GM18505 (cell line): Measurements from ENCODE around the gene TPSB2.
"Not testable (repeated sequence)": the region's sequence is repeated elsewhere in the genome, so short reads cannot be mapped to it uniquely, and the experiment has no call there.

Experiments used
- ATAC-seq: cut with Tn5 transposase; IDR thresholded peaks from one replicate; pipeline ENCODE4 v1.9.1; 2021; ENCODE audit not compliant: unreplicated experiment
- POLR2A ChIP-seq: IDR thresholded peaks from 4 replicates; pipeline ENCODE4 v1.6.1; 2011; ENCODE audit warnings: borderline replicate concordance; ENCODE audit not compliant: insufficient read depth, insufficient read length; ENCODE audit errors: extremely low read depth

The TPSB2 gene

DNA sequence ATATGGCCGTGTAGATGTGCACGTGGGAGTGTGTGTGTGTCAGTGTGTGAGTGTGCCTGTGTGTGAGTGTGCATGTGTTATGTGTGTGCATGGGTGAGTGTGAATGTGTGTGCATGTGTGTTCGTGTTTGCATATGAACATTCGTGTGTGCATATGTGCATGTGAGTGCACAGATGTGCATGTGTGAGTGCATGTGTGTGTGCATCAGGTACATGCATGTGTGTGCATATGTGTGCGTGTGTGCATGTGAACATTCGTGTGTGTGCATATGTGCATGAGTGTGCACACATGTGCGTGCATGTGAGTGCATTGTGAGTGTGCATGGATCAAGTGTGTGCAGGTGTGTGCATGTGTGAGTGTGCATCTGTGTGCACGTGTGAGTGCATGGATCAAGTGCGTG is 8.0 kb upstream of the TPSB2 start:
- TF ChIP-seq POLR2A: no peak
- ATAC-seq: no peak

DNA sequence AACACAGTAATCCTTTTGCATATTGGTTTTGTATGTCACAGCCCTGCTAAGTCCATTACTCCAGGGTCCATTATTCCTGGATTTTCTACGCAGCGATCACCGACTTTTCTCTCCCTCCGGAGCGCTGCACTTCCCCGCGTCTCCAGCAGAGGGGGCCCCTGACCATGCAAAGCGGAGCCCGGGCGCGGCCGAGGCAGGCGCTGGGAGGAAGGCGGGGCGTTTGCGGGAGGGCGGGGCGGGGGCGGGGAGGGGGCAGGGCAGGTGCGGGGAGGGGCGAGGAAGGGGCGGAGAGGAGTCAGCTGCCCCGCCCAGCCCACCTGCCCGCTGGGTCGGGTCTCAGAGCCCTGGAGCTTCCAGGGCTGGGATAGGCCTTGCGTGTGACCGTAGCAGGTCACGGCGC is 6.7 kb upstream of the TPSB2 start:
- not testable (repeated sequence) for ATAC-seq

DNA sequence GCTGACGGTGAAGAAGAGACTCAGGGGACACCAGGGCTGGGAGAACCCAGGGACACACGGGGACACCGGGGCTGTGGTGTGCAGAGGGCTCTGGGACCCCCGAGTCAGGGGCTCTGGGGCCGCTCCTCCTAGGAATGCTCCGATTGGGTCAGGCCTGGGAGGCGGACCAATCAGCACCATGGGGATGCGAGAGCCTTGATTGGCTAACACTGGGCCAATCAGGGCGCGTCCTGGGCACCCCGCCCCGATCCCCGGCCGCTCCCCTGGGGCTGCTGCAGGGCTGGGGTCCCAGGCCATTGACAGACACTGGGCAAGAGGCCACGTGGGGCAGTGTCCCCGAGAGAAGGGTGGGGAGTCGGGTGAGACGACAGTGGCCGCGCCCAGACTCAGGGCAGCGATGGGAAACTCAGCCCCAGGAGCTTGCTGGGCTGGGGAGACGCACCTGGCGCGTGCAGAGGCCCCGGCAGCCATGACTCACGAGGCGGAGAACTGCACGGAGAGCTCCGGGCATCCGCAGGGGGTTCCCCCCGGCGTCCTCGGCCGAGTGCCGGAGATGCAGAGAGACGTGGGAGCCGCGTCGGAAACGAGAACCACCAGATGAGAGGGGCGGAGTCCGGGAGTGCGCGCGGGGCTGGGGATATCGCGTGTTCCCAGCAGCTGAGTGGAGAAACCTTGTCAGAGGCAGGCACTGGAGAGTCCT is 2.2 kb upstream of the TPSB2 start:
- ATAC-seq: not testable (repeated sequence)

DNA sequence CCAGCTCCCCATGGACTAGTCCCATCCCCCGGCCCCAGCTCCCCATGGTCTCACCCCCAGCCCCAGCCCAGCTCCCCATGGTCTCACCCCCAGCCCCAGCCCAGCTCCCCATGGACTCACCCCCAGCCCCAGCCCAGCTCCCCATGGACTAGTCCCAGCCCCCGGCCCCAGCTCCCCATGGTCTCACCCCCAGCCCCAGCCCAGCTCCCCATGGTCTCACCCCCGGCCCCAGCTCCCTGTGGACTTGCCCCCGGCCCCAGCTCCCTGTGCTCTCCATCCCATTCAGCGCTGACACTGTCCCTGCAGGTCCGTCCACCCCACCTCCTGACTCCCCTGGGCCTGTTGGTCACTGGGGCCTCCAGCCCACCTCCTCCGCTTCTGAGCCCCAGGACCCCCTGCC is 1.3 kb upstream of the TPSB2 start:
- ATAC-seq: not testable (repeated sequence)

DNA sequence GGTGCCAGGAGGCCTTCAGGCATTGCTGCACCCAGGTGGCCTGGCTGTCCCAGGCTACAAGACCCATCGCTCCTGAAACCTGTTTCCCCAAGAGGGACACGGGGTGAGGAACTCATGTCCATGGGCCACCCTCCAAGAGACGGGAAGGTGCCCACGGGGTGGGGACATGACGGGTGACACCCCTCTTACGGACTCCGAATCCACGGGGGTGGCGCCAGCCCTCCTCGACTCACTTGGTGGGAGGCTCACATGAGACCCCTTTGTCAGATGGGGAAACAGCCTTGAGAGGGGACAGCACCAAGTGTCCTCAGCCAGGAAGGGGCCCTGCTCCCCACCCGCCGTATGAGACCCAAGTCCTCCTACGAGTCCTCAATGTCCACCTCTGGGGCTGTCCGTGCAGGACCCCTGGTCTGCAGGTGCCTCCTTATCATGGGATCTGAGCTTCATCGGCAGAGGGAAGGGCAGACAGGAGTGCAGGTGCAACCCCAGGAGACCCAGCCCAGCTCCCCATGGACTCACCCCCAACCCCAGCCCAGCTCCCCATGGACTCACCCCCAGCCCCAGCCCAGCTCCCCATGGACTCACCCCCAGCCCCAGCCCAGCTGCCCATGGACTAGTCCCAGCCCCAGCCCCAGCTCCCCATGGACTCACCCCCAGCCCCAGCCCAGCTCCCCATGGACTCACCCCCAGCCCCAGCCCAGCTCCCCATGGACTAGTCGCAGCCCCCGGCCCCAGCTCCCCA is 658 bp upstream of the TPSB2 start:
- ATAC-seq: not testable (repeated sequence)

DNA sequence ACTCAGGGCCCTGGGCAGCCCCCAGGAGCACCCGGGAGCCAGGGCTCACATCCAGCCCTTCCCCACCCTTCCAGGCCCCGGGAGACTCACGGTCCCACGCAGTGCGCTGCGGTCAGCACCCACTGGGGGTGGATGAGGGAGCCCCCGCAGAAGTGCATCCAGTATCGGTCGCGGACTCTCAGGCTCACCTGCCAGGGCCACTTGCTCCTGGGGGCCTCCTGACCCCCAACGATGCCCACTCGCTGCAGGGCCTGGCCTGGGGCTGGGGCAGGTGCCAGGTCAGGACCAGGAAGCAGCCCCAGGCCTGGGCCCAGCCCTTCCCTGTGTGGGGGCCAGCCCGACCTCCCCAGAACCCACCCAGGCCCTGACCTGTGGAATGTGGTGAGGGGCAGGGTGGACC is 508 bp downstream of the TPSB2 start:
- ATAC-seq: not testable (repeated sequence)

DNA sequence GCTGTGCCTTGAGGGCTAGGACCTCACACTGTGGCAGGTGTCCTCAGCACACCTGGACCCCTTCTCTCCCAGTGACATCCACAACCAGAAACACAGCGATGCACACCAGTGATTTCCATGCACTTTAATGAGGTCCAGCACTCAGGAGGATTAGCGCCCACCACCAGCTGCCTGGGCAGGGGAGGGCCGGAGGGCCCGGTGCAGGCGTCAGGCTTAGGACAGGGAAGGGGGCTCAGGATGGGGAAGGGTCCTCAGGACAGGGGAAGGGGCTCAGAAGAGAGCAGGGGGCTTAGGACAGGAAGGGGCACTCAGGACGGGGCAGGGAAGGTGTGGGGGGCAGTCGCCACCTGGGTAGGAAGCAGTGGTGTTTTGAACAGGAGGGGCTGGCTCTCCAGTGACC is 1.8 kb downstream of the TPSB2 start:
- ATAC-seq: not testable (repeated sequence)

DNA sequence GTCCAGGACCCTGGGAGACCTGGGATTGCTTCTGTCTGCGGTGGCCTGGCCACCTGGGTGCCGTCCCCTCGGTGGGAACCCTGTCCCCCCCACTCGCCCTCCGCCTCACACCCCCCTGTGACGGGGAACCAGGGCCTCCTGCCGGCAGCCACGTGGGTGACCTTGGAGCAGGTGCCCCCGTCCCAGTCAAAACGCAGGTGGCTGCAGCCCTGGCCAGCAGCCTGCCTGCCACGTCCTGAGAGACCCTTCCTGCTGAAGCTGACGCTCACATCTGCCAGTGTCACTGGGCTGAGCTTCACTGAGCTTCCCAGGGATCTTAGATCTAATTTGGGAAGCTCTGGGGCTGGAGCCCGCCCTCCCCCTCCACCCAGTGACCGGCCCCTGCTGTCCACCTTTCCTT is 3.3 kb downstream of the TPSB2 start:
- not testable (repeated sequence) for ATAC-seq

DNA sequence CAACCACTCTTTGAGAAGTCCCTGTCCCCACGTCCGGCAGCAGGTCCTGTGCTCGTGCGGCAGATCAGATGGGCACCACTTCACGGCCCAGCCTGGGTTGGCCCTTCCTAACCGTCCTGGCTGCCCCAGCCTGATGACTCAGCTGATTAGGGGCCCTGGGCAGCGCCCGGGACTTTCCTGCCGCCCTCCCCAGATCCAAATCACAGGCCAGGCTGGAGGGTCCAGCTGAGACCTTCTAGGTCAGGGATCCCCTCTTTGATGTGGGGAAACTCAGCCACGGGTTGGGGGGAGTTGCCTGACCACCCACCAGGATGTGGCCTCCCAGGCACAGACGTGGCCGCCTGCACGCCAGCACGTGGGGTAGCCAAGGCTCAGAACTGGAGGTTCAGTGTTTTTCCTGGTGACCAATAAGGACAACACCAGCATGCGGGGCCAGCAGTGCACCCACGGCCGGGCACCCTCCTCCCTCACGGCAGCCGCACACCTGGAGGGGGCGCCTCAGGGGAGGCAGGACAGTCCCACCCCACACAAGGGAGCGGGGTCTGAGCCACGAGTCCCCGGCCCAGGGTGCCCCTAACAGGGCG is 4.2 kb downstream of the TPSB2 start:
- ATAC-seq: not testable (repeated sequence)

DNA sequence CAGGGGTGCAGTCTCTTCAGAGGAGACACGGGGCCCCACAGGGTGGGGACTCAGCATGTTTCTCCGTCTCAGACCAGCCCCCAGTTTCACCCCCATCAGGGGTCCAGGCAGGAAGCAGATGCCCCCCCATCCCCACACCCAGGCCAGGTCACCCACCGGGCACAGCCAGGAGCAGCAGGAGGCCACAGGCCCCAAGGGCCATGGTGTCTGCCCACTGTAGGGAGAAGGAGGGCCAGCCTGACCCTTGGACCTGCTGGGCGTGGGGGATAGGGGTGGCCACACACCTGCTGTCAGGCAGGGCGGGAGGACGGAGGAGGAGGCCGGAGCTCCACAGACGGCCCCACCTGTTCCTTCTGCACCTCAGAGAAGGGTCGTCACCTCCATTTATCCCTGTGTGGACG is 4.9 kb downstream of the TPSB2 start, which contains the start of gene TPSG1:
TPSG1 (minus strand) TSS at position 218 of the 401 bp plus-strand sequence; CDS start at position 202, 16 bp downstream.
- no peak for TF ChIP-seq POLR2A
- no peak for ATAC-seq

DNA sequence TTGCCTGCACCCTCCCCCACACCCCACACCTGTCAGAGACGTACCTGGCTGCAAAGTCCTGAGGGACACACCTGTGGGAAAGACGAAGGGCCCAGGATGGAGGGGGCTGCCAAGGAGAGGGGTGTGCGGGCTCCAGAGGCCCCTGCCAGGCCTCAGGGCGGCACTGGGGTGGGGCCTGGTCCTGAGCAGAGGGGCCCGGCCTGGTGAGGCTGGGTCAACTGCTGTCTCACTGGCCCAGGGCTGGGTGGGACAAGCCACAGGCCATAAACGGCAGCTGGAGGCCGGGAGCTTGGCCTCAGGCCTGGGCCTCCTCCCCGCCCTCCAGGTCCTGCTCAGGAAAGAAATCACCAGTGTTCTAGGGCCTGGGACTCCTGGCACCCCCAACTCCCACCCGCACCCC is 5.4 kb downstream of the TPSB2 start:
- TF ChIP-seq POLR2A: no peak
- no peak for ATAC-seq

DNA sequence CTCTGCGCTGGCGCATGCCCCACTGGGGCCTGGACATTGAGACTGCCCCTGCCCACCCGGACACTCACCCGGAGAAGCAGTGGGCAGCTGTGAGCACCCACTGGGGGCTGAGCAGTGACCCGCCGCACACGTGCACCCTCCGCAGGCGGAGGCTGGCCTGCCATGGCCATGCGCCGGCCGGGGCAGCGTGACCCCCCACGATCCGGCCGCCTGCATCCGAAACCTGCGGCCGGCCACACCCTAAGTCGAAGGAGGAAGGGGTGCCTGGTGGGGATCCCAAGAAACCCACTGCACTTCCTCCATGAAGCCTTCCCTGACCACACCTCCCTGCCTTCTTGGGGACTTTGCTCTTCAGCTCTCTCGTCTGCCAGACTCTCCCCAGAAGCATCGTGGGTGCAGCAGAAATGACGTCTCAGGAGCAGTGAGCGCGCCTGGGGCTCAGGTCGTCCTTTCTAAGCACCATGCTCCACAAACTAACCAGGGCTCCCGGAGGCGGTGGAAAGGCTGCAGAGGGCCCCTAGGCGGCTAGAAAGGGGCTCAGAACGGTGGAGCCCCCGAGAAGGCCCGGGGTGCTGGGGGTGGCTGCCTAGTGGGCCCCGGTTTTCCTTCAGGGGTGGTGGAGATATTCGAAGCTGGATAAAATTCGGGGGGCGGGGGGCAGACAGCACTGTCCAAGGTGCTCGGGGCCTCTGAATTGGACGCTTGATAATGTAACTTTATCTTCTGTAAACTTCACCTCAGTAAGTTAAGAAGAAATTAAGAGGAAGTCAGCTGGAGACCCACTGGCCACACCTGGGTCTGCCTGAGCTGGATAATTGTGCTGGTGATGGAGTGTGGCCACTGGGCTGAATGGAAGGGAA is 6.4 kb downstream of the TPSB2 start:
- ATAC-seq: no peak
- no peak for TF ChIP-seq POLR2A

DNA sequence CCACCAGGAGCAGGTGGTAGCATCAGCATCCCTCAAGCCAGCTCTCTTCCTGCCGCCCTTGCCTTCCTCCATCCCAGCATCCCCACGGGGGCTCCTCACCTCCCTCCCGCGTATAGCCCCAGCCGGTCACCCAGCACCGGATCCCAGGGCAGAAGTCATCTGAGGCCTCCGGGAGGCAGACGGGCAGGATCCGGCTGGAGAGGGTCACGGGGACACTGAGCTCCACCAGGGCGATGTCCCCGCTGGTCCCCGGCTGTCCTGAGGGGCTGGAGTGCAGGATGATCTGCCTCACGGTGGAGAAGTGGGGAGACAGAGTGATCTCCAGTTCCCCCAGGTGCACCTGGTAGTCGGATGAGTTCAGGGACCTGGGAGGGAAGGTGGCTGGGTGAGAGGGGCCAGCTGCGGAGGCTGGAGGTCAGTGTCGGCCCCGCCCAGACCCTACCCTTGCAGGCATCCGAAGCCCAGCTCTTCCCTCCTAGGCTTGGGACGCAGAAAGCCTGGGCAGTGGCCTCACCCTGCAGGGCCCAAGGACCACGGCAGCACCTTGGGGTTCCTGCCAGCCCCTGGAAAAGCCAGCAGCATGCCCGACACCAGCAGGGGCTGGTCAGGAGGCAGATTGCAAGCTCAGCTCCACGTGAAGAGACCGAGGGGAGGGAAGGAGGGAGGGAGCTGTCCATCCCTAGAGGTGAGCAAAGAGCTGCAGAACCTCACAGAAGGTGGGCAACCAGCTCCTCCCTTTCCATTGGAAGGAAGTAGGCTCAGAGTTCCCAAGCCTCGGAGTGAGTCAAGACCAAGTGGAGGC is 7.2 kb downstream of the TPSB2 start:
- TF ChIP-seq POLR2A: no peak
- no peak for ATAC-seq
